PC-9 (cell line): ENCODE results near the gene MAGI1.

ENCODE experiments used
- CTCF ChIP-seq: fragments of 200-600 bp; sonication (generic); conservative IDR thresholded peaks from 2 replicates; pipeline ENCODE4 v1.6.1; 2017; ENCODE audit warnings: mixed run types, antibody characterized with exemption, mild to moderate bottlenecking, moderate library complexity
- EZH2 ChIP-seq: fragments of 200-600 bp; sonication (generic); IDR thresholded peaks from 2 replicates; pipeline ENCODE4 v1.8.0; 2017; ENCODE audit warnings: antibody characterized with exemption, low read depth

- TF ChIP-seq EZH2, result no peak
- no peak for TF ChIP-seq CTCF
Measured at GRCh38 chr3:65368866-65369265, 669.9 kb downstream of the MAGI1 start.
